Measurements from ENCODE around the gene ZNF169.
"Not testable (repeated sequence)": the region's sequence is repeated elsewhere in the genome, so short reads cannot be mapped to it uniquely, and the experiment has no call there.

Gene ZNF169

DNA sequence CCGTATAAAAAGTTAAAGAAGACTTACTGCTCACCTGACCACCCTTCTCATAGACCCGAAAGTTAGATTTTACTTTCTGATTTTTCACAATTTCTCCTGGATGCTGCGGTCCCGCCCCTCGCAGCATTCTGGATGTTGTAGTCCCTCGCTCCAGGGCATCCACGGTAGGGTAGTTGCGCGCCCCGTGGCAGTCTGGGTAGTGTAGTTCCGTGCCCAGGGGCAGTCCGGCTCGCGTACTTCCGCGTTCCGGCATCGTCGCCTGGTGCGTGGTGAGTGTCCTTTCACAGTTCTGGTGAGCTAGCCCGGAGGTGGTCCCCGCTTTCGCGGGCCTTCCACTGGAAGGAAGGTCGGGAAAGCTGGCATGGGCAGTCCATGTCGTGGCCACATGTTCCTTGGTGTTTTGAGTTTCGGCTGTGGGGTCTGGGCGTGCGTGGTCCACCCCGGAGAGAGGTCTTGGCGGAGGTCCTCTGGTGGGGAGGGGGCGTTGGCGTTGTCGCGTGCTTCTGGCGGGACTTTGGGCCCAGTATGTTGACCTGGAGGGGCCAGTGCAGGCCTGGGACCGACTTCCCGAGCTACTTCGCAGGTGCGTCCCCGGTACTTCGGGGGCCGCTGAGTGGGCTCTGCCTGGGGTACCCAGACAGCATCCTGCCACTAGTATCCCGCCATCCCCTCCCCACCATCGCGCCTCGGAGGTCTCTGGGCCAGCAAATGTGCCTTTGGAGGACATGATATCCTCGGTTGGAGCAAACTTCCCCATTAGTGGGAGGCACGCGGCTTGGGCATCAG lies at the start of gene ZNF169:
Gene ZNF169 (plus strand): TSS at position 222 of the 786 bp plus-strand sequence. CDS start 19,515 bp downstream, outside the sequence.
- DNase-seq = peak; percentile 89

DNA sequence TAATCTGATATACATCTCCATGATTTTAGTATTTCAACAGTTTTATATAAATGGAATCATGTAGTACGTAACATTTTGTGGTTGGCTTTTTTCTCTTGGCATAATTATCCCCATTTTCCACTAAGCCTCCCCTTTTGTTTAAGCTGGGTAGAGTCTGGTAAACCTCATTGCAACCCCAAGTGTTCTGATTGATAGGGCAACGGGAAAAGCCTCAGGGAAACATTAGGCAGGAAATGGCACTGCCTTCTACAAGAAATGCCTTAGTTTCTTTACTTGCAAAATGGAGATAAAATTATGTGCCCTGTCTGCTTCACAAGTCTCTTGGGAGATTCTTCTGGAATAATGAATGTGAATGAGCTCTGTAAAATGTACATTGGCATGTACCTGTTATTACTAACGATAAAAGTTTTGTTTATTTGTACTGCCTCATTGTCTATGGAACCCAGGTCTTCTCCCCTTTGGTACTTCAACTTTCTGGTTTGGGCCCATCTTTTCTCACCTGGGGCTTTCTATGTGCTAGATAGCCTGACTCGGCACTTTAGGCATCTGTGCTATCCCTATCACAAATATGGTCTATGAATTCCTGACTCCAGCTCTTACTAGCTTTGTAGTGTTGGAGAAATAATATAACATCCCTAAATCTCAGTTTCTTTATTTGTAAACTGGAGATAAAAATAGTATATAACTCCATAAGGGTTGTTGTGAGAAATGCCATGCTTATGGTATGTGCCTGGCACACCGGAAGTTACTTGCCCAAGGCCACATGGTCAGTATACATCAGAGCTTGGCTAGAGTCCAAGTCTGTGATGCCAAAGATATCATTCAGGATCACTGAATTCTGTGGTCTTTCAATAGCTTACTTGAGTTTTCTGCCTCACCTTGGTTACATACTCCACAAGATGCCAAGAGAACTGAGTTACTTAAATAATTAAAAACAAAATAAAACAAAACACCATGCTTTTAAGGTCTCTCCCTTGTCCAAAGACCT lies 48.2 kb upstream of the ZNF169 start:
- DNase-seq = no peak

GRCh38 chr9:94212091-94212490 lies 47.0 kb upstream of the ZNF169 start:
- no peak for DNase-seq

- no peak for DNase-seq
Measured at GRCh38 chr9:94212531-94212930, 46.6 kb upstream of the ZNF169 start.

DNA sequence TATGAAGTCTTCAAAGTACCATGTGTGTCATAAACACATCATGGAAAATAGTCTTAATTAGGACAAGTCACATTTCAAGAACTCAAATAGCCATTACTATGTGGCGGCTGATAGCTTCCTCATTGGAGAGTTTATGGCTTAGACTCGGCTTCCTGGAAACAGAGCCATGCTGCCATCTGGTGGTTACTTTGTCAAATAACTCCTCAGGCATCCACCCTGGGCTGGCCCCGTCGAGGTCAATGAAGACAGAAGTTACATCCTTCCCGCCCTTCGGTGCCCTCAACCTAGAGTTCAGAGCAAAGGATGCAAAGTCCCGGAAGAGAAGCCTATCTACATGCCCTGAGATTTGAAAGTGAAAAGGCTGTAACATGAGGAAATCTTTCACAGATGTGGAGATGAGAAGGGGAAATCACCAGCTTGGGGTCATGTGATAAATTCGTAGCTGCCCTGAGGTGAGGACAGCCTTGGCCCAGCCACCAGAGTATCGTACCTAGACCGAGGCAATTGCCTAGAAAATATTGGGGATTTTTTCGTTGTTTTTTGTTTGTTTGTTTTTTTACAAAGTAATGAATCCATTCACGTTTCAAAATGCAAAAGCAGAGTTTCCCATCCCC lies 45.5 kb upstream of the ZNF169 start:
- peak; percentile 79 for DNase-seq

- DNase-seq = no peak
Measured at GRCh38 chr9:94222870-94223269, 36.2 kb upstream of the ZNF169 start.

GRCh38 chr9:94225413-94225812 lies 33.7 kb upstream of the ZNF169 start:
- not testable (repeated sequence) for DNase-seq

DNA sequence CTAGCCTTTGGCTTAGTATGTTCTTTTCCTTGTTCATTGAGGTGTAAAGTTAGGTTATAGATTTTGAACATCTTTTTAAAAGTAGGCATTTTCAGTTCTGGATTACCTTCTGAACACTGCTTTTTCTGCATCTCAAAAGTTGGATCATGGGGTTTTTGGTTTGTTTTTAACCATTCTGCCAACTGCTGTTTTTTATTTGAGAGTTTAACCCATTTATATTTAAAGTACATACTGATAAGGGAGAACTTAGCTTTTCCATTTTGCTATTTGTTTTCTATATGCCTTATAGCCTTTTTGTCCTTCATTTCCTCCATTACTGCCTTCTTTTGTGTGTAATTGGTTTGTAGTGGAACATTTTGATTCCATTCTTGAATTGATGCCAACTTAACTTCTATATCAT lies 30.5 kb upstream of the ZNF169 start:
- no peak for DNase-seq

DNA sequence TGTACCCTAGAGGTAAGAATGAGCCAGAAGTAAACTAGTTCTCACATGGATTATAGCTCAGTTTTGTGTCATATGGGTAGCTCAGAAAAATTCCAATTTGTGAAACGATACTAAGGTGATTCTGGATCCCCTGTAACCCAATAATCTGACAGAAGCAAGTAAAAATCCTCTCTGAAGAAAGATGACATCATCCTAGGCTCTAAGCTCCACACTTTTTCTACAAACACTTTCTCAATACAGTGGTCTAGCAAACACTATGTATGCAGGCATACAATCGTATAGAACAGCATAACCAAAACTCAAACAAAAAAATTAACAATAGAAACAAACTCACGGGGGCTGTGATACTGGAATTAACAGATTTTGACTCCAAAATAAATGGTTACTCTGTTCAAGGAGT lies 26.7 kb upstream of the ZNF169 start:
- no peak for DNase-seq

DNA sequence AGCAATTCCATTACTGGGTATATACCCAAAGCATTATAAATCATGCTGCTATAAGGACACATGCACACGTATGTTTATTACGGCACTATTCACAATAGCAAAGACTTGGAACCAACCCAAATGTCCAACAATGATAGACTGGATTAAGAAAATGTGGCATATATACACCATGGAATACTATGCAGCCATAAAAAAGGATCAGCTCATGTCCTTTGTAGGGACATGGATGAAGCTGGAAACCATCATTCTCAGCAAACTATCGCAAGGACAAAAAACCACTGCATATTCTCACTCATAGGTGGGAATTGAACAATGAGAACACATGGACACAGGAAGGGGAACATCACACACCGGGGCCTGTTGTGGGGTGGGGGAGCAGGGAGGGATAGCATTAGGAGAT lies 18.0 kb upstream of the ZNF169 start:
- DNase-seq = not testable (repeated sequence)

DNA sequence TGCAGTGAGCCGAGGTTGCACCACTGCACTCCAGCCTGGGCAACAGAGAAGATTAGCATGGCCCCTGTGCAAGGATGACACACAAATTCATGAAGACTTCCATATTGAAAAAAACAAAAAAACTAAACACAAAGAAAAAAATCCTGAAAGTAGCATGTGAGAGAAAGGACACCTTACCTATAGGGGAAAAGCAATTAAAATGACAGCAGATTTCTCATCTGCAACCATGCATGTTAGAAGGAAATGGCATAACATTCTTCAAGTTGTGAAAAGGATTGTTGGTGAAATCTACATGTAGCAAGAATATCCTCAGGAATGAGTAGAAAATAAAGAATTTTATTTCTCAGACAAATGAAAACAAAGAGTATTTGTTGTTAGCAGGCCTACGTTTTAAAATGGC lies 13.4 kb upstream of the ZNF169 start:
- no peak for DNase-seq

DNA sequence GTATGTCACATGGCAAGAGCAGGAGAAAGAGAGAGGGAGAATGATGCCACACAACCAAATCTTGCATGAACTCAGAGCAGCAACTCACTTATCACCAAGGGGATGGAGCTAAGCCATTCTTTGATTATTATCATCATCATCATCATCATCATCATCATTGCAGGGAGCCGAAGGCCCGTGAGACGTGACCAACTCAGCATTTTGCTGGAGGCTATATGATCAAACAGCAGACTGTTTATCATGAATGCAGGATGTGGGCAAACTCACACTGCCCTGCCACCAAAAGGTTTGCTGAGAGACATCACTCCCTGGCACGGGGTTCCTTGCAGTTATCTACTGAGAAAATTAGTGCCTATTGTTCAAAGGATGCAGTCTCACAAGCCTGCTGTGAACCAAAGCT lies 8.6 kb upstream of the ZNF169 start:
- peak; percentile 10 for DNase-seq

- no peak for DNase-seq
Measured at GRCh38 chr9:94256007-94256406, 3.1 kb upstream of the ZNF169 start.

- not testable (repeated sequence) for DNase-seq
Measured at GRCh38 chr9:94265626-94266402, 6.7 kb downstream of the ZNF169 start.

DNA sequence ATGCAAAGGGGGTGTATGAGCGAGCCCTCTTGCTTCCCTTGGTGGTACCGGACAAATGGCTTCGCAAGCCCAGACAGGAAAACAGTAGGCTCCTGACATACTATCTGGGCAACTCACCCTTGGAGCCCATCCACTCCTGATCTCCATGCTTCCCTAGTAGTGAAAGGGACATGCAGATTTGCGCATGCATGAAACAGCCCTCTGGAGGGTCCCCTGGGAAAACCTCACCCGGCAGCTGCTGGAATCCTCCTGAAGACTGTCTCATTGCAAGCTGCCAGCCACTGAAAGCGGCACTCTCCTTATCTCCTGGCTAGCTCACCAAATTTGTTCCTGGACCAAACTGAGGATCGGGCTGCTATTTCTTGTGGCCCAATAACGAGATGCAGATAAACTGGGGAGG lies 10.2 kb downstream of the ZNF169 start:
- DNase-seq = no peak

GRCh38 chr9:94270009-94270408 lies 10.9 kb downstream of the ZNF169 start:
- no peak for DNase-seq

DNA sequence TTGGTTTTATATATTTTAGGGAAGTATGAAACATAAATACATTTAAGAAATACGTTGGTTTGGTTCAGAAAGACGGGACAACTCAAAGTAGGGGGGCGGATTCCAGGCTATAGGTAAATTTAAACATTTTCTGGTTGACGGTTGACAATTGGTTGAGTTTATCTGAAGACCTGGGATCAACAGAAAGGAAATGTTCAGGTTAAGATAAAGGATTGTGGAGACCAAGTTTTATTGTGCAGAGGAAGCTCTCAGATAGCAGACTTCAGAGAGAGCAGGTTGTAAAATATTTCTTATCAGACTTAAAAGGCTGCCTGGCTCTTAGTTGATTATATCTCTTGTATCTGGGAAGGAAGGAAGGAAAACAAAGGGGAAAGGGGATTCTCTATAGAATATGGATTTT lies 17.9 kb downstream of the ZNF169 start:
- not testable (repeated sequence) for DNase-seq

- no peak for DNase-seq
Measured at GRCh38 chr9:94277885-94278536, 18.9 kb downstream of the ZNF169 start.

- DNase-seq = no peak
Measured at GRCh38 chr9:94280409-94280989, 21.4 kb downstream of the ZNF169 start.

DNA sequence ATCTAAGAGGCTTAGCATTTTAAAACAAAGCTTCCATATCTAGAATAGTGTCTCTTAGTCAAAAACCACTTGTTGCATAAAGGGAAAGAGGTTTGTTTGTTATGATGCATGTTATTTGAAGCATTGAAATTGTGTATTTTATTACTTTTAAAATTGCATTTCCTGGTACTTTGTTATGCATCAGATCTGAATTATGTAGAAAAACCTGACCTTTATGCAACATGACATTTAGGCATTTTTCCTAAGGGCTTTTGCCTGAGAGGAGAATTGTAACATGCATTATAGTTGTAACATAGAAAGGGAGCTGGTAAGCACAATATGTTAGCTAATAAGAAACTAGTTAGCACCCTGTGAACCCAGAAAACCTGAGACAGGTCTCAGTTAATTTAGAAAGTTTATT lies 22.0 kb downstream of the ZNF169 start:
- DNase-seq = no peak

DNA sequence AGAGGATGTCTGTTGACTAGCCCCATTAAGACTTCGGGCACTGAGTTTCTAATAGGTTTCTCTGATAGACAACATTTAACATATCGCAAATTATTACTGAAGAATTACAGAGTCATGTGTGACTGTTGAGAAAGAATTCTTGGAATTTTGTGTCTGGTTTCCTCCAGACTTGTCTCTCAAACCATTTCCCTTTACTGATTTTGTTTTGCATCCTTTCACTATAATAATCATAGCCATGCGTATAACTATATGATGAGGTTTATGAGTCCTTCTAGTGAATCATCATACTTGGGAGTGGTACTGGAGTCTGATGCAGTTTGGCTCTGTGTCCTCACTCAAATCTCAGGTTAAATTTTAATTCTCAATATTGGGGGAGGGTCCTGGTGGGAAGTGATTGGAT lies 27.0 kb downstream of the ZNF169 start:
- DNase-seq = no peak
